GM12874 (cell line): ENCODE data around the gene CLEC4M.

Experiments
- CTCF ChIP-seq: IDR thresholded peaks from 2 replicates; pipeline ENCODE4 v1.5.1; 2011; ENCODE audit warnings: low read depth, mild to moderate bottlenecking, control low read depth, low read length, moderate library complexity; ENCODE audit not compliant: insufficient read depth

Gene CLEC4M

GRCh38 chr19:7801020-7801570, 38.1 kb downstream of the CLEC4M start:
- TF ChIP-seq CTCF = no peak

- no peak for TF ChIP-seq CTCF
These were observed 43.2 kb downstream of the CLEC4M start for GRCh38 chr19:7806234-7806633.

GRCh38 chr19:7806876-7807275, 43.8 kb downstream of the CLEC4M start:
- TF ChIP-seq CTCF = no peak

- no peak for TF ChIP-seq CTCF
These were observed 45.1 kb downstream of the CLEC4M start for GRCh38 chr19:7808108-7808507.

- no peak for TF ChIP-seq CTCF
These were observed 48.9 kb downstream of the CLEC4M start for GRCh38 chr19:7811989-7812388.

GRCh38 chr19:7815325-7815724, 52.3 kb downstream of the CLEC4M start:
- TF ChIP-seq CTCF = no peak

- TF ChIP-seq CTCF = no peak
These were observed 54.8 kb downstream of the CLEC4M start for GRCh38 chr19:7817801-7818200.
